T-helper 2 cell treated with Interferon-gamma antibody and Interleukin-4, amounts not matched to agents 5 μg/mL and 100 μg/mL, for 36 hours (primary cell): ENCODE results near the gene CCDC110.

Source experiments
- DNase-seq: peaks from one replicate; pipeline ENCODE4 v3.0.0; 2021; ENCODE audit warnings: low spot score
- H3K27ac Mint-ChIP-seq: one replicate; pipeline ENCODE4 v1.8.0; 2021; ENCODE audit warnings: mild to moderate bottlenecking, mixed read lengths
- H3K27me3 Mint-ChIP-seq: one replicate; pipeline ENCODE4 v1.8.0; 2021; ENCODE audit warnings: low read depth, mixed read lengths
- H3K36me3 Mint-ChIP-seq: one replicate; pipeline ENCODE4 v1.8.0; 2021; ENCODE audit warnings: low read depth, mixed read lengths
- H3K4me1 Mint-ChIP-seq: one replicate; pipeline ENCODE4 v1.8.0; 2021; ENCODE audit warnings: low read depth, mixed read lengths
- H3K4me3 Mint-ChIP-seq: one replicate; pipeline ENCODE4 v1.8.0; 2022; ENCODE audit warnings: mild to moderate bottlenecking, moderate library complexity, mixed read lengths
- H3K9me3 Mint-ChIP-seq: one replicate; pipeline ENCODE4 v1.8.0; 2021; ENCODE audit warnings: mixed read lengths

CCDC110 gene

DNA sequence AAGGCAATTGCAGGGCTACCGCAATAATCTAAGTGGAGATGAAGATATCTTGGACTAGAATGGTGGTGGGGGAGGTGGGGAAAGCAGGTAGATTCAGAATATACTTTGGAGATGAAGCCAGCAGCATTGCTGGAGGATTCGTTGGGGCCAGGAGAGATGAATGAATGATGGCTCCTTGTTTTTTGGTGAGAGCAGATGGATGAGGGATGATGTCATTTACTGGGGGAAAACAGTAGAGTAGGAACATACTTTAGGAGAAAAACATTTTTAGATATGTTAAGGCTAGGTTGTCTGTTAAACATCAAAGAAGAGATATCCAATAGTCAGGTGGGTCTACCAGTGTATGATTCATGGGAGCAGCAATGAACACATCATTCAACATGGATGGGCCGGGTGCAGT lies 5.8 kb downstream of the CCDC110 start:
- H3K4me1 Mint-ChIP-seq: peaks cover 3% of the 10 kb centered on the region
- H3K36me3 Mint-ChIP-seq: peaks cover 1% of the 10 kb centered on the region
- H3K9me3 Mint-ChIP-seq: no peaks in the 10 kb centered on the region
- DNase-seq: no peak
- H3K27me3 Mint-ChIP-seq: peaks cover 54% of the 10 kb centered on the region
- H3K4me3 Mint-ChIP-seq: no peak overlapping the region
- H3K27ac Mint-ChIP-seq: no peak overlapping the region

DNA sequence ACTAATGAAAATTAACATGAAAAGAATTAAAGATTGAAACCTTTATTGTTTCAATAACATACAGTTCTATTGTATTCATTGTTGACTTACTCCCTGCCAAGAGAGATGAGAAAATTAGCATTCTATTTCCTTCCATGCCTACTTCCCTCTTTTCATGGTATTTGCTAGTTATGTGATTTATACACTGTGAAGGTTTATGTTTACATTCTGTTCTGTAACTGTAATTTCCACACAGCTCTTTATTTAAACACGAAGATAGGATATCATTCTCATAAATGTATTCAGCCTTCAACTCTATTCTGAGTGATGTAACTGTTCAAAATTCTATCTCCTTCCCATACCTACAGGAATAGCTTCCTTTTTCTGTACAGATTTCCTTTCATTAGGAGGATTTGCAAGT lies 6.6 kb downstream of the CCDC110 start:
- no peak overlapping the region for H3K27ac Mint-ChIP-seq
- H3K9me3 Mint-ChIP-seq: no peaks in the 10 kb centered on the region
- no peak overlapping the region for H3K4me3 Mint-ChIP-seq
- H3K27me3 Mint-ChIP-seq: peaks cover 56% of the 10 kb centered on the region
- DNase-seq: no peak
- H3K36me3 Mint-ChIP-seq: peaks cover 1% of the 10 kb centered on the region
- no peaks in the 10 kb centered on the region for H3K4me1 Mint-ChIP-seq

GRCh38 chr4:185464183-185464582 lies 7.3 kb downstream of the CCDC110 start:
- no peak overlapping the region for H3K27ac Mint-ChIP-seq
- peaks cover 54% of the 10 kb centered on the region for H3K27me3 Mint-ChIP-seq
- no peak overlapping the region for H3K4me3 Mint-ChIP-seq
- H3K9me3 Mint-ChIP-seq: no peaks in the 10 kb centered on the region
- H3K36me3 Mint-ChIP-seq: peaks cover 1% of the 10 kb centered on the region
- no peak for DNase-seq
- no peaks in the 10 kb centered on the region for H3K4me1 Mint-ChIP-seq

DNA sequence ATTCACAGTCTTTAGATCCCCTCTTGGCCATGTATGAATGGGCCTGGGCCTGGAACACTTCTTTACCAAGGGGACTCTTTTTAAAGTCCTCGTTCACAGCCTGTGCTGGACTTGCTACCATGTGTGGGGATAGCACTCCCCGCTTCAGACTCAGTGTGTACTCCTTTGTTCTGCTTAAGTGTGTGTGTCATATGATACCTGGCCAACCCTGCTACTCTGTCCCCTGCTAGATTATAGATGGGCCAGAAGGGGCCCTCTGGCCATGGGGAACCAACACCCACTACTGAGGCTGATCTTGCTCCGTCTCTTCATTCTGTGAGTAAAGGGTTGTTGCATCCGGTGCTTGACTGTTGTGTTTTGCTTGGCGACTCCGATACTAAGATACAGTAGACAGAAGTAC lies 8.0 kb downstream of the CCDC110 start:
- Mint-ChIP-seq H3K4me1 (no peaks in the 10 kb centered on the region), H3K9me3 (no peaks in the 10 kb centered on the region), H3K36me3 (peaks cover 1% of the 10 kb centered on the region), H3K27me3 (peaks cover 54% of the 10 kb centered on the region), H3K27ac (no peak overlapping the region), H3K4me3 (no peak overlapping the region)
- DNase-seq: no peak

GRCh38 chr4:185461565-185461964 lies 10.0 kb downstream of the CCDC110 start:
- Mint-ChIP-seq H3K27me3 (peaks cover 44% of the 10 kb centered on the region), H3K9me3 (no peaks in the 10 kb centered on the region), H3K4me1 (no peaks in the 10 kb centered on the region)

DNA sequence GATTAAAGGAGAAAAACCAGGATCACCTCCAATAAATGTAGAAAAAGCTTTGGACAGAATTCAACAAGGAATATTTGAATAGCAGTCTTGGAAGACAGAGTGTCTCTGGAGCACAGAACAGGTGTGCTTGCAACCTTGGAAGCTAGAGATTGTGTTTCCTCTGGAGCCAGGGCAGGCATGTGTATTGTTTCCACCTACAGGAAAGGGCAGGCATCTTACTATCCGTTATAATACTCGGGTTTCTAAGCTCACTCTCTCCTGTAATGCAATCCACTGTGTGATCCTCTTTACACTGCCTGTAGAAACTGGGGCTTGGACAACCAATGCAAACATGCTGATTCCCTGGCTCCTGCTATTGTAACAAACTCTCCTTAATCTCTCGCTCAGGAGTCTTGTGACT lies 14.4 kb downstream of the CCDC110 start:
- Mint-ChIP-seq H3K36me3 (no peaks in the 10 kb centered on the region), H3K4me1 (no peaks in the 10 kb centered on the region), H3K27ac (no peak overlapping the region), H3K27me3 (peaks cover 30% of the 10 kb centered on the region), H3K4me3 (no peak overlapping the region), H3K9me3 (no peaks in the 10 kb centered on the region)
- no peak for DNase-seq

More at GRCh38 chr4:185461565-185461964, 10.0 kb downstream of the CCDC110 start:
- Mint-ChIP-seq H3K36me3 (peaks cover 1% of the 10 kb centered on the region), H3K4me3 (no peak overlapping the region), H3K27ac (no peak overlapping the region)
- DNase-seq: no peak

- Mint-ChIP-seq H3K27ac (no peak overlapping the region), H3K9me3 (no peaks in the 10 kb centered on the region), H3K36me3 (no peaks in the 10 kb centered on the region), H3K4me1 (no peaks in the 10 kb centered on the region), H3K27me3 (peaks cover 29% of the 10 kb centered on the region), H3K4me3 (no peak overlapping the region)
- no peak for DNase-seq
These were observed 15.4 kb downstream of the CCDC110 start for GRCh38 chr4:185456131-185456530.

DNA sequence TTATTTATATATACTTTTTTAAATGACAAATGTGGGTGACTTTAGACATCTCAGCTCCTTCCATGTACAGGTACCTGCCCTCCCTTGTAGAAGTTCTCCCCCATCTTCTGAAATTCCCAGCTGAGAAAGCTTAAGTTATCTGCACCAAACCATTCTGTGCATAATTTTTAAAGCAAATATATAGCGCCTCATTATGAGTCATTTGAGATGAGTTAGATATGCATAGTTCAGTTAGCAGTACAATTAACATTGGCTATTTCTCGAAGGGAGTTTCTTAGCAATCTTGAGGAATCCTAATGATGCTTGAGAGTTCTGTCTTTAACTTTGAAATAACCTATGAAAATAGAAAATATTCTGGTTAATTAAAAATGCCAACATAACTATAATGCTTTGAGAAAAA lies 26.3 kb downstream of the CCDC110 start:
- Mint-ChIP-seq H3K4me3 (no peak overlapping the region), H3K27me3 (peaks cover 5% of the 10 kb centered on the region), H3K27ac (no peak overlapping the region), H3K4me1 (no peaks in the 10 kb centered on the region), H3K9me3 (no peaks in the 10 kb centered on the region), H3K36me3 (no peaks in the 10 kb centered on the region)
- no peak for DNase-seq

- Mint-ChIP-seq H3K9me3 (no peaks in the 10 kb centered on the region), H3K4me1 (no peaks in the 10 kb centered on the region), H3K27me3 (peaks cover 3% of the 10 kb centered on the region), H3K36me3 (no peaks in the 10 kb centered on the region), H3K4me3 (no peak overlapping the region), H3K27ac (no peak overlapping the region)
- DNase-seq: no peak
These were observed 30.1 kb downstream of the CCDC110 start for GRCh38 chr4:185441479-185441878.

- DNase-seq: no peak
- no peaks in the 10 kb centered on the region for H3K9me3 Mint-ChIP-seq
- H3K4me3 Mint-ChIP-seq: no peak overlapping the region
- H3K27me3 Mint-ChIP-seq: peaks cover 13% of the 10 kb centered on the region
- no peaks in the 10 kb centered on the region for H3K4me1 Mint-ChIP-seq
- H3K36me3 Mint-ChIP-seq: no peaks in the 10 kb centered on the region
- H3K27ac Mint-ChIP-seq: no peak overlapping the region
These were observed 33.7 kb downstream of the CCDC110 start for GRCh38 chr4:185437809-185438208.

GRCh38 chr4:185435466-185435865 lies 36.1 kb downstream of the CCDC110 start:
- H3K4me1 Mint-ChIP-seq: no peaks in the 10 kb centered on the region

DNA sequence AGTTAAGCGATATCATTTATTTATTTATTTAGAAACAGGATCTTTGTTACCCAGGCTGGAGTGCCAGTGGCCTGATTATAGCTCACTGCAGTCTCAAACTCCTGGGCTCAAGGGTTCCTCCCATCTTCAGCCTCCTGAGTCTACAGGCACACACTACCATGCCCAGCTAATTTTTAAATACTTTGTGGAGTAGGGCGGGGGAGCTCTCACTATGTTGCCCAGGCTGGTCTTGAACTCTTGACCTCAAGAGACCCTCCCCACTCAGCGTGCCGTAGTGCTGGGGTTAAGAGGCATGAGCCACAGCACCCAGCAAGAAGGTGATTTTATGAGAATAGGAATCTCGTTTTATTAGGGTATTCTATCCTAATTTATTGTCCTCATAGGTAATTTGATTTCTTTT lies 41.9 kb downstream of the CCDC110 start:
- DNase-seq: no peak
- Mint-ChIP-seq H3K9me3 (no peaks in the 10 kb centered on the region), H3K4me1 (peaks cover 8% of the 10 kb centered on the region), H3K4me3 (no peak overlapping the region), H3K27me3 (peaks cover 11% of the 10 kb centered on the region), H3K36me3 (no peaks in the 10 kb centered on the region), H3K27ac (no peak overlapping the region)

More at GRCh38 chr4:185435466-185435865, 36.1 kb downstream of the CCDC110 start:
- Mint-ChIP-seq H3K36me3 (no peaks in the 10 kb centered on the region), H3K9me3 (no peaks in the 10 kb centered on the region), H3K4me3 (no peak overlapping the region), H3K27me3 (peaks cover 18% of the 10 kb centered on the region), H3K27ac (no peak overlapping the region)
- DNase-seq: no peak

DNA sequence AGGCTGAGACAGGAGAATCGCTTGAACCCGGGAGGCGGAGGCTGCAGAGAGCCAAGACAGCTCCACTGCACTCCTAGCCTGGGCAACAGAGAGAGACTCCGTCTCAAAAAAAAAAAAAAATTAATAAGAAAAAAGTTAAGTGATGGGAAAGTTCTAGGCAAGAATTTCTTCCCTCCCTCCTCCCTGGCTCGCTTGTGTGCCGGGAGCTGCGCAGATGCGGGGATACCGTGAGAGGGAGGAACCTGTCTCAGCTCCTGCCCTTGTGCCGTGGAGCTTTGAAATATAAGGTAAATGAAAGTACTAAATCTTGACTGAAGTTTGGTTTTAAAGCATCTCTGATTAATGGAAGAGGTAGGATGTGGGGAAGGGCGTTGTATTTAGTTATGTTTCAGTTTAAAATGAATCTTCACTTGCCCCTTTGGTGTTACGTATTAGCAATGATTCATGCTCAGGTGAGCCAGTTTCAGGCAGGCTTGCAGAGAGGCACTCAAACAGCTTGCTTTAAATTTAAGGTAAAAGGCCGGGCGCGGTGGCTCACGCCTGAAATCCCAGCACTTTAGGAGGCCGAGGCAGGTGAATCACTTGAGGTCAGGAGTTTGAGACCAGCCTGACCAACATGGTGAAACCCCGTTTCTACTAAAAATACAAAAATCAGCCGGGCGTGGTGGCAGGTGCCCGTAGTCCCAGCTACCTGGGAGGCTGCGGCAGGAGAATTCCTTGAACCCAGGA lies 44.4 kb downstream of the CCDC110 start:
- Mint-ChIP-seq H3K27me3 (peaks cover 8% of the 10 kb centered on the region), H3K27ac (no peak overlapping the region), H3K4me3 (no peak overlapping the region), H3K4me1 (peaks cover 20% of the 10 kb centered on the region), H3K36me3 (peaks cover 6% of the 10 kb centered on the region), H3K9me3 (no peaks in the 10 kb centered on the region)
- DNase-seq: no peak

GRCh38 chr4:185425647-185426352 lies 45.7 kb downstream of the CCDC110 start, which contains the start of gene UFSP2:
Gene UFSP2 (minus strand): TSS chr4:185425964. CDS start chr4:185425868, 96 bp downstream.
- peak within 1 kb of the TSS; percentile 83 for H3K4me3 Mint-ChIP-seq
- H3K36me3 Mint-ChIP-seq: peaks cover 13% of the 10 kb centered on the region
- no peaks in the 10 kb centered on the region for H3K27me3 Mint-ChIP-seq
- H3K27ac Mint-ChIP-seq: peak within 1 kb of the TSS; percentile 89
- no peaks in the 10 kb centered on the region for H3K9me3 Mint-ChIP-seq
- peak; percentile 88 for DNase-seq
- peaks cover 24% of the 10 kb centered on the region for H3K4me1 Mint-ChIP-seq
